Coronary artery (tissue), 2 donors: ENCODE measurements around the gene PIH1D1.

Experiments
- DNase-seq: peaks from one replicate; pipeline ENCODE4 v3.0.0-alpha.2; 2017; ENCODE audit warnings: low spot score
- H3K27ac ChIP-seq, 2 donors: fragments of 200-600 bp; sonication (generic); one replicate each; pipeline ENCODE4 v1.5.1; 2016 to 2019
- H3K4me3 ChIP-seq: fragments of 200-600 bp; sonication (generic); 2 replicates; pipeline ENCODE4 v1.5.1; 2016; ENCODE audit warnings: mild to moderate bottlenecking, moderate library complexity
- TF ChIP-seq, protein P1 (sequence below): fragments of 200-600 bp; sonication (generic); IDR thresholded peaks from one replicate; pipeline ENCODE4 v1.5.1; 2019; ENCODE audit warnings: antibody characterized with exemption

PIH1D1 gene

GRCh38 chr19:49451430-49452181, at the start of gene PIH1D1:
Gene PIH1D1 (minus strand): TSS chr19:49451814. CDS start chr19:49451574, 240 bp downstream.
- H3K27ac ChIP-seq, result peak within 1 kb of the TSS; percentile 88 to 95
- DNase-seq, result peak; percentile 97
- TF ChIP-seq, protein P1, sequence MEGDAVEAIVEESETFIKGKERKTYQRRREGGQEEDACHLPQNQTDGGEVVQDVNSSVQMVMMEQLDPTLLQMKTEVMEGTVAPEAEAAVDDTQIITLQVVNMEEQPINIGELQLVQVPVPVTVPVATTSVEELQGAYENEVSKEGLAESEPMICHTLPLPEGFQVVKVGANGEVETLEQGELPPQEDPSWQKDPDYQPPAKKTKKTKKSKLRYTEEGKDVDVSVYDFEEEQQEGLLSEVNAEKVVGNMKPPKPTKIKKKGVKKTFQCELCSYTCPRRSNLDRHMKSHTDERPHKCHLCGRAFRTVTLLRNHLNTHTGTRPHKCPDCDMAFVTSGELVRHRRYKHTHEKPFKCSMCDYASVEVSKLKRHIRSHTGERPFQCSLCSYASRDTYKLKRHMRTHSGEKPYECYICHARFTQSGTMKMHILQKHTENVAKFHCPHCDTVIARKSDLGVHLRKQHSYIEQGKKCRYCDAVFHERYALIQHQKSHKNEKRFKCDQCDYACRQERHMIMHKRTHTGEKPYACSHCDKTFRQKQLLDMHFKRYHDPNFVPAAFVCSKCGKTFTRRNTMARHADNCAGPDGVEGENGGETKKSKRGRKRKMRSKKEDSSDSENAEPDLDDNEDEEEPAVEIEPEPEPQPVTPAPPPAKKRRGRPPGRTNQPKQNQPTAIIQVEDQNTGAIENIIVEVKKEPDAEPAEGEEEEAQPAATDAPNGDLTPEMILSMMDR, result no peak
- peak within 1 kb of the TSS; percentile 87 for H3K4me3 ChIP-seq

DNA sequence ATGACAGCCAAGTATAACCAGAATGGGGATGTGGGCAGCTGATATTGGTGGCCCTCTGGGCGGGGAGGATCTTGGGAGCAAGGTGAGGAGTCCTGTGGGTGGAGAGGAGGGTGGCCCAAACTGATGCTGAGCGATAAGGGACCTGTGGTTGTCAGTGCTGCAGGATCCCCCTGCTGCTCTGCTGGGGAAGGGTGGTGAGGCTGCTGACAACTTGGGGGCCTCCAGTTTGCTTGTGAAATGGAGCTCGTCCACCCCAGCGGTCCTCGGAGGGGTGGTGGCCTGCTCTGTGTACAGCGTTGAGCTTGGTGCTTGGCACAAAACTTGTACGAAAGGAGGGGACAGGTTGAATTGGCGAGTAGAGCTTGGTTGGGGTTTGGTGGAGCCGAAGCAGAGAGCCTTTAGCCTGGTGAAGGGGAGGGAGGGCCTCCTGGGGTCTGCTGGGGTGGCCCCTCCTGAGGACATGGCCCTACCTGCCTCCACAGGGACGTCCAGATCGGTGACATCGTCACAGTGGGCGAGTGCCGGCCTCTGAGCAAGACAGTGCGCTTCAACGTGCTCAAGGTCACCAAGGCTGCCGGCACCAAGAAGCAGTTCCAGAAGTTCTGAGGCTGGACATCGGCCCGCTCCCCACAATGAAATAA, 47.5 kb upstream of the PIH1D1 start:
- no peak for DNase-seq
- TF ChIP-seq, protein P1, result no peak
- H3K27ac ChIP-seq, result peak overlapping the region in 1 of 2 donors; percentile 65
- peak overlapping the region; percentile 14 for H3K4me3 ChIP-seq

- no peak for DNase-seq
- TF ChIP-seq, protein P1, result no peak
- Histone ChIP-seq H3K27ac (peak overlapping the region in 1 of 2 donors; percentile 65), H3K4me3 (no peak overlapping the region)
Measured at GRCh38 chr19:49498475-49498874, 46.9 kb upstream of the PIH1D1 start.

- peak overlapping the region; percentile 84 for H3K4me3 ChIP-seq
- H3K27ac ChIP-seq, result peak overlapping the region in 1 of 2 donors; percentile 95
- TF ChIP-seq, protein P1, result no peak
- DNase-seq, result no peak
Measured at GRCh38 chr19:49497789-49498103, 46.1 kb upstream of the PIH1D1 start.

GRCh38 chr19:49497047-49497788, 45.6 kb upstream of the PIH1D1 start:
- Histone ChIP-seq H3K4me3 (peak overlapping the region; percentile 84), H3K27ac (peak overlapping the region; percentile 86 to 95)
- DNase-seq, result no peak
- TF ChIP-seq, protein P1, result no peak

DNA sequence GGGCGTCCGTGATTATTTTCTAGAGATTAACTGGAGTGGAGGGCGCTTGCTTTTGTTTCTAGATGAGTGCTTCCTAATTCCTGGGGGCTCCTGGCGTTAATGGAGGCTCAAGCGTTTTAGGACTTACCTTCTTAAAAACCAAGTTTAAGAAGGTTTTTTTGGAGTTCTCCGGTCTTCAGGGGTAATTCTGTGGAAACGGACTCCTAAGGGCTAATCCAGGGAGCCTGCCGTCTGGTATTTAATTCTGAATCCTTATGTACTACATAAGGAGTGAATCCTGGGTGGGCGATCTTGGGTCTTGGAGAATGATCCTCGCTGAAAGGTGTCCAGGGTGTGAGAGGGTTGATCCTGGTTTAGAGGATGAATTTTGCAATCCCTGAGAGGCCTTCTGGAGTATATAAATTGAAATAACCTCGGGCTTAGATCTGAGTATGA, 45.0 kb upstream of the PIH1D1 start:
- no peak for DNase-seq
- Histone ChIP-seq H3K27ac (peak overlapping the region; percentile 86 to 95), H3K4me3 (peak overlapping the region; percentile 84)
- TF ChIP-seq, protein P1, result no peak
